GM19023 (cell line): ENCODE measurements around the gene CDK3.
"Not testable (repeated sequence)": the region's sequence is repeated elsewhere in the genome, so short reads cannot be mapped to it uniquely, and the experiment has no call there.

Source experiments
- ATAC-seq: cut with Tn5 transposase; IDR thresholded peaks from one replicate; pipeline ENCODE4 v1.9.1; 2021; ENCODE audit warnings: mild to moderate bottlenecking, moderate library complexity; ENCODE audit not compliant: unreplicated experiment

Gene CDK3

DNA sequence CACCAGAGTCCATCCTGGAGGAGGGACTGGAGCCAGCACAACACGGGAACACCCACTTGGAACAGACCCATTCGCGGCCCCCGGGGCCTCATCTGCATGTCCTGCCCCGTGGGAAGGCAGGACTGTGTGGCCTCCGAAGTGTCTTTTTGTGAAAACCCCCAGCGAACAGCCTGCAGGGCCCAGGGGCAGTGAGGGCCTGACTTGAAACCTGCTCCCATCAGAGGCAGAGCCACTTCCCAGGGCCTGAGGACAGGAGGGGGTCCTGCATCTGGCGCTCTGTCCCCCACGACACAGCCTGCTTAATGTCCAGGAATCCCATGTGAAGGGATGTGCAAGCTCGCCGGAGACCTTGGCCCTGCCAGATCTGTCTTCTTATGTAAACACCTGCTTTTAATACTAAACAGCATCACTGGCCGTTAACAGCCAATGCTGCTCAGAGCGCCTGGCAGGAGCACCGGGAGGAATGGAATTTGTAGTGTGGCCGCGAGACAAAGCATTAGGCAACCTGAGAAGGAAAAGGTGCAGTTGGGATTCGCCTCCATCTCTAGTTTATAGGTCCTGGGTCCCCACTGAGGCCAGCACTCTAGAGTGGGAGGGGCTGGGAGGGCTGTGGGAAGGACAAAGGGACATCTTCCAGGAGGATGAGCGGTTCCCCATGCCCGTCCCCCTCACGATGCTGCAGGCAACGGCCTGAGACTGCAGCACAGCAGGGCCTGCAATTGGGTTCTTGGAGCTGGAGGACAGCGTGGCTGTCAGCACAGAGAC is 36.0 kb downstream of the CDK3 start:
- no peak for ATAC-seq

DNA sequence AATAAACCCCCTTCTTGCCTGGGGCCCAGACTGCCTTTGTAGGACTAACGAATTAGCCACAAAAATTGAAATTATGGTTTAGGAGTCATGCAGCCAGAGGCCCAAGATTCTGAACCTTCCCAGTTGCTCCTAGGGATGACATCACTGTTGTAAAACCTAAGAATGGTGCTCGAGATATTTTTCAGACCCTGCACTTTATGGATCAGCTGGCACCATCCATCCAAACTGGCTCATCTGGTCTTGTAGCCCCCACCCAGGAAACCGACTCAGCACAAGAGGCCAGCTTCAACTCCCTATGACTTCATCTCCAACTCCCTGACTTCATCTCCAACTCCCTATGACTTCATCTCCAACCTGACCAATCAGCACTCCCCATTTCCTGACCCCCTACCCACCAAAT is 37.4 kb downstream of the CDK3 start:
- ATAC-seq, result no peak

DNA sequence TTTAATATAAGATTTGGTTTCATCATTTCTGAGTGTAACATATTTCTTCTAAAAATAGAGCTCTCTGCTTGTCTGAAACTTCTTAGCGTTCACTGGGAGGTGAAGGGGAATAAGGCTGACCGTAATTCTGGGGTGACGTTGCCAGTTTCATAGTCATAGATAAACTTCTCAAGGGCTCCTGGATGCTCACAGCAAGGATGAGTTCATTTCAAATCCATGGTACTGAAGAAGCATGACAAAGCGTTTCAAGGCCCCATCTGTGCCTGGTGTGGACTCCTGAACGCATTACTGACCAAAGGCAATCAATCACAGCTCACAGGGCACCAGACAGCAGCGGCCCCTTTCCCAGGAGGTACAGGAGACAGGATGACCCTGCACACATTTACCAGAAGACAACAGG is 38.5 kb downstream of the CDK3 start:
- ATAC-seq, result no peak

- no peak for ATAC-seq
These were observed 39.7 kb downstream of the CDK3 start for GRCh38 chr17:76040376-76040775.

GRCh38 chr17:76042868-76043267 is 42.2 kb downstream of the CDK3 start:
- not testable (repeated sequence) for ATAC-seq

- not testable (repeated sequence) for ATAC-seq
These were observed 43.9 kb downstream of the CDK3 start for GRCh38 chr17:76044475-76045007.

DNA sequence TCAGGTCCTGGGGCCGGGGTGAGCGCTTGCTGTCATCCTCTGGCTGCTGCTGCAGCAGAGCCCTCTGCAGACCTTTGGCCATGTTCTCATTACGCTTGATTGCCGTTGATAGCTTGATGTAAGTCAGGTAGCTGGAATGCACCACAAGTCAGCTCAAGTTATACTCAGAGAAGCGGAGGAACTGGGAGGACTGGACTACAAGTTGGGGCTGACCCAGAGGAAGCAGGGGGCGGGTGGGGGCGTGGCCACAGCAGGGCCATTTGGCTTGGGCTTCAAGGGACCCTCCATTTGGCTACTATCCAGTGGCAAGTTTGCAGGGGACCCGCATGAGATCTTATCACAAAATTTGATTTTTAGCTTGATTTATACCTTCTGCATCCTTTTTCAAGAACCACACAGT is 45.4 kb downstream of the CDK3 start:
- no peak for ATAC-seq

- ATAC-seq, result no peak
These were observed 47.5 kb downstream of the CDK3 start for GRCh38 chr17:76048025-76048605.

DNA sequence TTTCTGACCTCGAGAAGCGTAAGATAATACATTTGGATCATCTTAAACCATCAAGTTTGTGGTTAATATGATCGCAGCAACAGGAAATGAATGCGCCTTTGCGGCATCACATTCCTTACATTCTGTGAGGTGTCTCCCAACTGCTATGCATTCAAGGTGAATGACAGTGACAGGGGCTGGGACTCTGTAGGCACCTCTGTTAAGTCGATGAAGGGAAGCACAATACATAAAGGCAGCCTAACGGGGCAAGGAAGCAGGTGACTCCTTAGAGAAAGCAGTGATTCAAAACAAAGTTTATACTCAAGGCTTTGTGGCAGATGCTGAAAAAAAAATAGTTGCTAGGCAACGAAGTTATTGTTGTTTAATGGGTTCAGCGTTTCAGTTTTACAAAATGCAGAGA is 48.1 kb downstream of the CDK3 start:
- no peak for ATAC-seq

DNA sequence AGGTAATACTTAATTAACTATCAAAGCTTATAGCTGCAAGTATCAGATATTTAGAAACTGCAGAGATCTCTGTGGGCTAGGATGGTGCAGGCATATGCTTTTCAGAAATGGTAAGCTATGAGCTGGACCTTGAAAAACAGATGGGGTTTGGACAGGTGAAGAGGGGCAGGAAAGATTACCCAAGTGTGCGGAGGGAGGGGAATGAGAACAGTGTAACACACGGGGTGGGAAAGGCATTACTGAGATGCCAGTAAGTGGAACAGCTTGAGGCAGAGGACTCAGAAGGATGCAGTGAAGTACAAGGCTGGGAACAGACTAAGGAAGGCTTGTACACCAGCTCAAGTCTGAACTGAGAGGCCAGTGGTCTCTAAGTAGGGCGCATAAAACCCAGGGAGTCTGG is 48.6 kb downstream of the CDK3 start:
- no peak for ATAC-seq

GRCh38 chr17:76049836-76050537 is 49.3 kb downstream of the CDK3 start:
- no peak for ATAC-seq

- no peak for ATAC-seq
These were observed 50.1 kb downstream of the CDK3 start for GRCh38 chr17:76050538-76051467.

- no peak for ATAC-seq
These were observed 50.9 kb downstream of the CDK3 start for GRCh38 chr17:76051561-76051960.

- no peak for ATAC-seq
These were observed 52.8 kb downstream of the CDK3 start for GRCh38 chr17:76053246-76054111.

- ATAC-seq, result no peak
These were observed 53.4 kb downstream of the CDK3 start for GRCh38 chr17:76054112-76054476.
